ENCODE measurements around the gene CTSC.

- TF ChIP-seq POLR2AphosphoS5 (IDR thresholded peaks at IDR 0.05) (no peak), POLR2A (IDR thresholded peaks at IDR 0.05) (no peak)
These were observed 87.8 kb downstream of the CTSC start for GRCh38 chr11:88249706-88250105.

Measured in spleen (tissue), 3 donors.